ENCODE results near the gene FAM240A.
"Not testable (repeated sequence)": the region's sequence is repeated elsewhere in the genome, so short reads cannot be mapped to it uniquely, and the experiment has no call there.

FAM240A gene

DNA sequence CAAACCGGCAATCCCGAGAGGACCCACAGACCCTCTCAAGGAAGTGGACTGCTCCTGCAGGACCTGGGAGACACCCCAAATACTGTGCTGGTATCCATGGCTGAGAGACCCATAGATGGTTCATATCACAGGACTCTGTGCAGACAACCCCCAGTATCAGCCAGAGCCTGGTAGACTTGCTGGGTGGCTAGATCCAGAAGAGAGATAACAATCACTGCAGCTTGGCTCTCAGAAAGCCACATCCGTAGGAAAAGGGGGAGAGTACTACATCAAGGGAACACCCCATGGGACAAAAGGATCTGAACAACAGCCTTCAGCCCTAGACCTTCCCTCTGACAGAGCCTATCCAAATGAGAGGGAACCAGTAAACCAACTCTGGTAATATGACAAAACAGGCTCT is 25.1 kb upstream of the FAM240A start:
- not testable (repeated sequence) for DNase-seq

DNA sequence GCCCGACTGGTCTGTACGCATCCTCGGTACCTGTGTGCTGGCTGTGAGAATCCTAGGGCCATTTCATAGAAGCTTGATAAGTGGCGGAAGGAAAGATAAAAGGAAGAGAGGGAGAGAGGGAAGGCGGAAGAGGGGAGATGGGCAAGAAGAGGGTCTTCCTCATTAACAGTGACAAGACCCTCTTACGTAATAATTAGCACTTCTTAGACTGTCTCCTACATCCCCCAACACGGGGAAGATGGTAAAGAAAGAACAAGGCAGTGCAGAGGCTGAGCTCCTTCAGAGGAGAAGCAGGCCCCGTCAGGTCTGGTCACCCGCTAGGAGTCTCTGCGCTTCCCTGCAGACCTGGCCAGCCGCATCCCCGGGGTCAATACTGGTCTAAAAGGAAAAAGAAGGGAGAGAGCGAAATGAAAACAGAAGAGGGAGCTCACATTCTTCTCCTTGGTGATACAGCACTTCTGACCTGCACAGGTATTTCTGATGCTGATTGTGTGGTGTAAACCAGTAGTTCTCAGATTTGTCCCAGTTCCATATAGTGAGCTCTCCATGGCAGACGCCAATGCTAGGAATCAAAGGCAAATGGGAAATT is 19.0 kb upstream of the FAM240A start:
- no peak for DNase-seq

DNA sequence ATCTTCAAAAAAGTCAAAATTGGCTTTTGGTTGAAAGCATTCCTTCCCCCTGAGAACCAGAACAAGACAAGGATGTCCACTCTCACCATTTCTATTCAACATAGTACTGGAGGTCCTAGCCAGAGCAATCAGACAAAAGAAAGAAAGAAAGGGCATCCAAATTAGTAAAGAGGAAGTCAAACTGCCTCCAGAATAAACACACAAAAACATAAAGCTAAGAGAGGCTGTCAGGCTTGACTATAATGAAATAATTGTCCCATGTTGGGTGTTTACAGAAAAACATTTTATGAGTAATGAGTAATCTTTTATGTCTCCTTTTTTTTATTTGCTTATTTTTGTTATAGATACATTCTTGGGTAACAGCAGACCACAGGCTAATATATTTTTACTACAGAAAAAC is 18.3 kb upstream of the FAM240A start:
- DNase-seq: no peak

DNA sequence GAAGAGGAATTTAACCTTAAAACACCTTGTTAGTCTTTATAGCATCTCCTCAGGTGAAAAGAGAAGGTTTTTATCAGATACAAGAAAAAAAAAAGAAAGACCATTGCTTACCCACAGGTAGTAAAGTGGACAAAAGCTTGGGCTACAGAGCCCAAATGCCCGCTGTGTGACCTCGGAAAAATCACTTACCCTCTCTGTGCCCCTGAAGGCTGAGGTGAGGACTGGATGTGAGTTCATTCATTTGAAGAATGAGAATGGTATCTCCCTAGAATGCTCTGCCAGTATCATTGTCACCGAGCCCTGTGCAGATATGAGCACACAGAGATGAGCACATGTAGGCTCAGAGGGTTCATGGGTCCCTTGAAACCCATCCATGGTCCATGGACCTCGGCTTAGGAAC is 17.6 kb upstream of the FAM240A start:
- no peak for DNase-seq

DNA sequence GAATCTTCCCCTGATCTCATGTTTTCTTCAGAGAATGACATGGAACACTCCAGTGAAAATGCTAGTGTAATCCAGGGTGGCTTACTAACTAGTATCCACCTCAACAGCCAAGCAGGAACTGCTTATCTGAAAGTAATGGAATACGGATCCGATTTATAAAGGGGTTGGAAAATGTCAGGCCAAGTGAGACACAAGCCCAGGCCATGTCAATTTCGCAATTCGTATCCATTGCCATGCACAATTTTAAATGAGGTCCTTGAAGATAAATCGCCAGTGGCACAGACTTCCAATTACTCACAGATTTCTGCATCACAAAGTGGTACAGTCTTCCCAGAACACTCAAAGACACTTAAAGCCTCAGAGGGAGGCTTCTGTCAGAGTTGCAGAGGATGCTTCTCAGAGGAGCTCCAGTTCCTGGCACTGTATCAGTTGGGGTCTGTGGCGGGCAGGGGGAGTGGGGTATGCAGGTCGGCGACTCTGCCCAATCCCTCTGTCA is 16.5 kb upstream of the FAM240A start:
- no peak for DNase-seq

DNA sequence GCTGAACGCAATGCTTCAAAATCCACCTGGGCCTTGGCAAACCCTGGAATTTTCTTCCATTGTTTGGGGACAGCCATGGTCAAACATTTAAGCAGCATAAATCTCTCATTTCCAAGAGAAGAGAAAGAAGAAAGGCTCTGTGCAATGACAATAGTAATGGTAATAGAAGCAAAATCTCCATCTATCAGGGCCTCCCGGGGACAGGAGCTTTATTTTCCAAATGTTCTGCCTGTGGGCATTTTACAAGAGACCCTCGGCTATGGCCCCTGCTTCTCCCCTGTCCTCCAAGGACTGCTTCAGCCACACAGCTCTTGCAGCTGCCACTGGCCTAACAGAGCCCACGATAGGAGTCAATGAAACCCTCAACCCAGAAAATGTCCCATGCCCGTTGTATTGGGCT is 12.7 kb upstream of the FAM240A start:
- DNase-seq: no peak

DNA sequence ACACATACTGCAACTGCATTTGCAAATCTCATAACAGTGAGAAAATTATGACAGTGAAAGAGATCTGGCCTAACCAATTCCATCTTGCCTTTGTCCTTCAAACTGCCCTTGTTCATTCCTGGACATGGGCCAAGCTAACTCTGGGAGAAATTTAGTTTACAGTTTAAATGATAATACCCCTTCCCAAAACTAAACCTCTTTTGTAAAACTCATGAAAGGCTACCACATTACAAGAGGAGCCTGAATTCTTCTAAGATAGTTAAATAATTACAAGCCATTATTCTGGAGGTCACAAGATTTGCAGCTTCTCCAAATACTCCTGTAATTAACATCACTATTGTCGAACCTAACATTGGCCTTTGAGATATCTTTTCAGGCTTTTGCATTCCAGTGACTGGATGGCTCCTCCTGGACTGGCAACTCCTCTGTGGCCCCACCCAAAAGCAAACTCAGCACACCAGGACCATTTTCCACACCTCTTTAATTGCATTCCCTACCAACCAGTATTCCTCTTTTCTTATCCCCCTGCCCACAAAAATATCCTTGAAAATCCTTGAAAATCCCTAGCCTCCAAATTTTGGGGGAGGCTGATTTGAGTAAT is 8.8 kb upstream of the FAM240A start:
- no peak for DNase-seq

DNA sequence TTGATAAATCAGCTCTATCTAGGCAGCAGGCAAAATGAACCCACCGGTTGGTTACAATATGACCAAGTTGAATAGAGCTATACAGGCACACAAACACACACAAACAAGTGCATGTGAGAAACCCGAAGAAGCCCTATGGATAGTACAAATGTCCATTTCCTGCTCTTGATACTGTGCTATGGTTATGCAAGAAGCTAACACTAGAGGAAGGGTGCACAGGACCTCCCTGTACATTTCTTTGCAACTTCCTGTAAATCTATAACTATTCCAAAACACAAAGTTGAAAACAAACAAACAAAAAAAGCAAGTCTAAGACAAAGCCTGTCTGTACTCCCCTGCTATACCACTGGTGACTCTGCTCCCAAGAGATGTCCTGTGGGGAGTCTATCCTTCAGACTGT is 8.2 kb upstream of the FAM240A start:
- DNase-seq: no peak

DNA sequence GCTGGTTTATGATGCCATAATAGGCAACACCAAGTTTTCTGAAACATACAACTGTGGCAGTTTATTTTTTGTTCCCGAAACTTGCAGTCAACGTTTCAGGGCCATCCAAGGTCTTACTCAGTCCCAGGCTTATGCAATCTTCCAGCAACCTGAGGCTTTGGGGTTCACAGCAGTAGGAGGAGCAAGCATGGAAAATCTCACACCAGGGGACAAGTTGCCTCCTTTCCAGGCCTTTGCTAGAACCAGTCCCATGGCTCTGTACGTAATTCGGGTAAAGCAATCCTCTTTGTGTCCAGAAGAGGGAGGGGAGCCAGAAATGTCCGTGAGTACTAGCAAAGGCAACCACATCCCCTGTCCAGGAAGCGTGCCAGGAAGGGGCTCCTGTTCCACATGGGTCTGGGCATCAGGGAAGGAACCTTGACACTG is 4.7 kb upstream of the FAM240A start:
- no peak for DNase-seq

DNA sequence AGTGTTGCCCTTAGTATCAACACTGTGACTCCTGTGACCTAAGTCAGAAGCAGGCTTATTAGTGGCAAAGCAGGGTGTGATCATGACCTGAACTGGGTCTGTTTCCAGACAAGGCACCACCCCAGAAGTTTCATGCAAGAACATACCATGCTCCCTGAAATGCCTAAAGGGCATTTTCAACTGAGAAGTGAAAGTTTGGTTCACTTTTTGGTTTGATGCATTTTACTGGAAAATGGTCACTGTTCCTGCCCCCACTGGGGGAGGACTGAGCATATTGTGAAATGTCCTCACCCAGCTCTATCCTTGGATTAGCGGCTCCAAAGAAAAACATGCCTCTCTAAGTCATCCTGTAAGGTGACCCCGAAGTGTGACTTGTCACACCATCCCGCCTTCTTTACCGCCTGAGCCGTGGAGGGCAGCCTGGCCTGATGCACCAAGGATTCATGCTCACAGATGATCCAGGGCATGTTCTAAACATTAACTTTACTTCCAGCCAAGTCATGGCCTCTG is 3.1 kb upstream of the FAM240A start:
- DNase-seq: no peak

DNA sequence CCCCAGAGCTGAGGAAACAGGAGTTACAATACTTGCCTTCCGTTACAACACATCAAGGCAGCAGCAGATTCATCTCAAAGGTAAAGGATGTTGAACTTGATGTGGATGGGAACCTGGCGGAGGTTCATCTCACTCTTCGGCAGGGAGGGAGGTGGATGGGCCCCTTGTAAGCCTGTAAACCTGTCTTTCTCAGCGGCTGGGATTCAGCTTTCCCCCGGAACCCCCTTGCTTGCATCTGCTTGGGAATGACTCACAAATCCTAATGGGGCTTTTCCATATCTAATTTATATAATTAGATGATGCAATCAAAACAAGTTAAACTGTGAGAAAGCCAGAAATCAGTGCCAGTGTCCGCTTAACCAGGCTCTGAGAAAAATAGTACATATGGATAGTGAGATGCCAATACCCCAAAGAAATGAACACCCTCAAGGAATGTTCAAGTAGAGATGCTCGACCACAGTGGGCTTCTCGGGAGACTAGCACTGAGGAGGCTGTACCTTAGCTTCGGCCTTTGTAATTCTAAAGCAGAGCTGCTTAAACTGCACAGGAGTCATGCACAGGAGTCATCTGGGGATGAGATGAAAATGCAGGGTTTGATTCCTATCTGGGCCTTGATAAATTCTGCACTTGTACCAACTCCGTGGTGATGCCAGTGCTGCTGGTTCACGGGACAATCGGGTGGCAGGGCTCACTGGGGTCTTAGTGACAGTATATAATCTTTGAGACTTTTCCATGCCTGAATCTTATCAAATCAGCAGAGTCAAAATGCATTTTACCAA is 2.2 kb upstream of the FAM240A start:
- no peak for DNase-seq

DNA sequence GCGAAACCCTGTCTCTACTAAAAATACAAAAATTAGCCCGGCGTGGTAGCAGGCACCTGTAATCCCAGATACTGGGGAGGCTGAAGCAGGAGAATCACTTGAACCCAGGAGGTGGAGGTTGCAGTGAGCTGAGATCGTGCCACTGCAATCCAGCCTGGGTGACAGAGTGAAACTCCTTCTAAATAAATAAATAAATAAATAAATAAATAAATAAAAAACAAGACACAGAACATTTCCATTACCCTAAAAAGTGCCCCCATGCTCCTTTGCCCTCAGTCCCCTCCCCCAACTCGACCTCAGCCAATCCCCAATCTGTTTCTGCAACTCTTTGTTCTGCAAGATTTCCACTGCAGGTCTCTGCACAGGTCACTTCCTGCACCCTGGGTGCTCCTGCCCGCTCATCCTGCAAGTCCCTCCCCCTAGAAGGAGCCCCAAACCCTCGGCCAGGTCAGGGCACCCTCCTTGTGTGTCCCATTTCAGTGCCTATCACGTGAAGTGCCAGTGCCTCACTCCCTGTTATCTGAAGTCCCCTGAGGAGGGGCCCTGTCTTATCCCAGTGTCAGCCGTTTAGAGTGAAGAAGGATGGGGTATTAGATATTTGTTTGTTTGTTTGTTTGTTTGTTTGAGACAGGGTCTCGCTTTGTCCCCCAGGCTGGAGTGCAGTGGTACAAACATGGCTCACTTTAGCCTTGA is 1.1 kb downstream of the FAM240A start:
- DNase-seq: no peak

DNA sequence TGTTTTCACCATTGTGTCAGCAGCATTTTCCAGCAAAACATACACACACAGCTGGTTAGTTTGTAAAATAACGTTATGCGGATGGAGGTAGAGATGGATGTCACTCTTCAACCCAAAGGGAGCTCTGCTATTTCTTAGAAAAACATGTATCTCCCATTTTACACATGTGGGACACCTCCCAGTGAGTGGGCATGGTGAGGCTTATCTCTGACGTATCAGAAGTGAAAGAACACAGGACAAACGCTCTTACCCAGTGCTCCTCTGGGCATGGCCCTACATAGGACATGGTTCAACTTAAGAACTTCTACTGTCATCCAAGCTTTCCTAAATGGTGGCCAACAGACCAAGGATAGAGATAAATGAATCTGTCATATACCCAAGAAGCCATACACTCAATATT is 2.1 kb downstream of the FAM240A start:
- DNase-seq: no peak

DNA sequence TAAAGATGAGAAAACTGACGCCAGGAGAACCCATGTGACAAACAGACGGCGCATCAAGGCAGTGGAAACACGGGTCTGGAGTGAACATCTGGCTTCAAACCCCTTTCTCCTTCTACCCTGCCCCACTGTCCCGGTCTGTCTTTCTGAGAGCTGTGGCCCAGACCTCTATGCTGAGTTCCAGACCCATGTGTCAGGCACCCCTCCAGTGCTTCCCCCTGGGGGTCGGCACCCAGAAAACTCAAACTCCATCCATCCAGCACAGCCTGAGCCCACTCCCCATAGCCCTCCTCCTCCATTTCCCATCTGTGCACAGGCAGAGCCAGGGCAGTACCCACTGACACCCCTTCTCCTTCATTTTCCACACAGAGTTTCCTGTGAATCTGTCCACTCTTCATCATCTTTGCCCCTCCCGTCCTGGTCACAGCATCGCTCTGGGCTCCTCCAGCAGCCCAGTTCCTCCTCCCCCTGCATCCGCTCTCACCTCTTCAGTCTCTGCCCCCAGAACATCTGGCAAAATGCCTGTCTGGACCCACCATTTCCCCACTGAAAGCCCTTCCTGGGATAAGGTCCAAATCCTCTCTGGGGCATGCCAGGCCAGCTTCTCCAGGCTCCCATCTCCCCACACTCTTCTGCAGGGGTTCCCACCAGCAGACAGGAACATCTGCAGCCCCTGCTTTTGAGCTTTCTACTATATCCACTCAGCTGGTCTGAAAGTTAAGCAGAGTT is 2.9 kb downstream of the FAM240A start:
- no peak for DNase-seq

DNA sequence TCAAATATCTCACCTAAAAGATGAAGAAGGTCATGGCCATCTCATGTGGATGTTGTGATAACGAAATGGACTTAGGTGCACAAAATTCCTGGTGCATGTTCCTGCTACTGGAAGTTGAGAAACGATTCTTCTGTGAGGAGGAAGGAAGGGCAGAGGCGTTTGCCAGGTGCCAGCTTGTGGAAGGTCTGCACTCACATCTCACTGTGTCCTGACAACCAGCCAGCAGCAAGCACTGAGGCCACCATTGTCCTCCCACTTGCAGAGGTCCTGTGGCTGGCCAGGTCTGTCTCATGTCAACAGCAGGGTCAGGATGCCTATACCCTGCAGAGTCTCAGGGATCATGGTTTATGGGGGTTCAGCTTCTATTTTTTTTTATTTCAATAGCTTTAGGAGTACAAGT is 3.7 kb downstream of the FAM240A start:
- DNase-seq: no peak

DNA sequence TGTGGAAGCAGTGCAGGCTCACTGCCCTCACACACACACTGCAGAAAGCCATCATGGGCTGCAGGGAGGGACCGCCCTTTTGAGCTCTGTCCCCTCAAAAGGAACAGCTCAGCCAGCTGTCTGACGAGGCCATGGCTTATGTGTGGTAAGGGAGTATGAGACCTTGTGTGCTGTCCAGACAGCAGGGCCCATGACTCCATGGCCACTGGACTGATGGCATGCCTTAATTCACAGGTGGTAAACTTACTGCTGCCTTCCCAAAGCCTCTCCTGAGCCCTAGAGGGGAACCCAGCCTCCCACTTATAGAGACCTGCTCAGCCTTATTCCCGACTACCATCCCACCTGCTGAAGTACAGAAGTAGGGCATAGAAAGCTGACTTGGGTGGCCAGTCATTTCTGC is 5.6 kb downstream of the FAM240A start:
- DNase-seq: no peak

DNA sequence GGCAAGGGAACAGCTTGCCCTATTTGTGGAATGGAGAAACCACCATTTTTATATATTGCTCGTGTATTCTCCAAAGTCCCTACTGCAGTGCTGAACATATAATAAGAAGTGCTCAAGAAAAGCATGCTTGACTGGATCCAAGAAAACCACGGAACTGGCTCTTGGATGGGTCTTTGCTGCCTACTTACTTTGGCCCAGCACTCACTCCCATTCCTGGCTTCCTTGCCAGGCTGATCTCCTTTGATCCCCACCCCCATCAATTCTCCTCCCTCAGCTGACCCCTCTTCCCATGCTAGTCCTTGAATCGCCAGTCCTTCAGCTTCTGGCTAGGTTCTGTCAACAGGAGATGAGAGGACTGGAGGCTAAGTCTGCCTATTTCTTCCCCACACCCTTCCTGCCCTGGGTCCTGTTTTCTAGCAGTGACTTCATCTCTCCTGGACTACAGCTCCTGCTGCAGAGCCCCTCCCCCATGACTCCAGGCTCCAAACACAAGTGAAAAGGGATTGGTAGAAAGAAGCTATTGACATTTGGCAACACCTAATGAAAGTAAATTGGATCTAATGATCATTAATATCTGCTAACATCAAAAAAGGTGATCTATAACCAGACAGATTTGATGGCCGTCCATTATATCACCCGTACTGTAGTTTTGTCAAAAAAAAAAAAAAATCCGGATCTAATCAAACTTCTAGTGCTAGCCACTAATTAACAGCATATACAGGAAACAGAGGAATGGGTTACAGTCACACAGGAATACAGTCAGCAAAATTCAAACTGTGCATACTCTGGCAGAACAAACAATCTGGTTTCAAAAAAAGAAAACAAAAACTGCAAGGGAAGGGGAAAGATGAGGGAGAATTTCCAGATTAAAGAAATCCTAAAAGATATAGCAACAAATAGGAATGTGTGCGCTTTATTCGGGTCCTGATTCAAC is 7.8 kb downstream of the FAM240A start:
- no peak for DNase-seq

DNA sequence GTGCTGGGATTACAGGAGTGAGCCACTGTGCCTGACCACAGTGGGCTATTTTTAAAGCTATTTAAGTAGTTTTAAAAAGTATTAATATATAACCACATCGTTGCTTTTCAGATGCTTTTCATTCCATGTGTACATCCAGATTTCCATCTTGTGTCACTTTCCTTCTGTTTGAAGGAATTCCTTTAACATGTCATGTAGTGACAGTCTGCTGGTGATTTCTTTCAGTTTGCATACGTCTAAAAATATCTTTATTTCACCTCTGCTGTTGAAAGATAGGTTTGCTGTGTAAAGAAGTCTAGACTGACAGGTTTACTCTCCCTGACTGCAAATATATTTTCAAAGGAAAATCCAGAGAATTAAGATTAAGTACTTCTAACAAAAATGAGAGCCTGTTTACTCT is 12.2 kb downstream of the FAM240A start:
- no peak for DNase-seq

DNA sequence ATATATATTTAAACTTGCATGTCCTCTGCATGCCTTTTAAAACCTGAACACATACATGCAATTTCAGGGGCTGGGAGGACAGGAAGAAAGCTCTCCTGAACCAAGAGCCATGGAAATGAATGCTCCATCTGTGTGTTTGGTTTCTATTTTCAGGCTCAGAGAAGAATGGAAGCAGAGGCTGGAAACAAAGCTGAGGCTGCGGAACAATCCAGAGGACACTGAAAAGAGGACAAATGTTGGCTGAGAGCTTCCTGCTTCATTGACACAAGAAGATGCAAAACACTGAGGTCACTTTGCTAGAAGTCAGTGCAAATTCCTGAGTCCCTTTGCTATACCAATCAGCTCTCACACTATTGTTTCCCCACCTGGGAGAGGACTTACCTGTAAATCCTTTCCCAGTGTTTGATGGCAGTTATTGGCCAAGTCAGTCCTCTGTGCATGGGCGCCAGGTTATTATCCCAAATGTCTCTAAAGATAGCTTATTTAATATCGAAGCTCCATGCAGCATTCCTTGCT is 12.7 kb downstream of the FAM240A start:
- DNase-seq: no peak

DNA sequence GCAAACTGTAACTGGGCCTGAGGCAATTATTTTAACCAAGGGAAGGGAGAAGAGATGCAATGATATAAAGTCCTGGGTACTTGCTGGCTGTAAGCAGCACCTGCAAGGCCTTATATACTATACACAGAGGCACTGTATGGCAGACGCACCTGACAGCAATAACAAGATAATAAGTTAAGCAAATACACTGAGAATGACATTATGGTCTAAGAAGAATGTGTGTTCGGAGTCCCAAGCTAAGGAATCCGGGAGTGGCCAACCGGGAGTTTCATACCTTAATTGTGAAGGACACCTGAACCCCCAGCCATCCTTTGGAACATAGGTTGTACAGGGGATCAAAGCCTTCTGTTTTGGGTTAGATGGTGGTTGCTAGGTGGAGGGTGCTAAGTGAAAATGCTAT is 13.7 kb downstream of the FAM240A start:
- no peak for DNase-seq

DNA sequence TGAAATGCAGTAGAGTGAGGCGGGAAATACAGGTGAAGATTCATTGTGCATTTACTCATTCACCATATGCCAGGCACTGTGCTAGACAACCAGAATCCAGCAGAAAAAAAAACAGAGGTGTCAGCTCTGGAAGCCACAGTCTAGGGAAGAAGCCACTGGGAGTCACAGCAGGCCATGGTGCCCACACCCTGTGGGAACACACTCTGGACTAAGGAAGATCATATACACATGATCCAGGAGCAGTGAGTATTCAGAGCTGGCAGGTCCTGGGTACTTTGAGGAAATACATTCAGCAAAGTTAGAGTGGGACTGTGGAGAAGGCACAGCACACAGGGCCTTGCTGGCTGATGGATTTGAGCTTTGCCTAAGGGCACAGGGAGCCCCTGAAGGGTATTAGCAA is 14.8 kb downstream of the FAM240A start:
- DNase-seq: no peak

Measured in NCI-H1105 (cell line).